Panc1 (cell line): ENCODE data around the gene S100A10. TPM values are rescaled to one million over a fixed set of nuclear protein-coding genes. Genes with fewer than 3 reads are reported as not detected.

Experiments used
- ATAC-seq: fragments of 200-7000 bp; cut with Tn5 transposase; 2 replicates; pipeline ENCODE4 v1.9.1; 2020; ENCODE audit warnings: mild to moderate bottlenecking, moderate library complexity
- BruUV-seq: library from RNA; stranded (reverse); fragments of 400-500 nt; replicated peaks from 2 replicates; lab custom pipeline; 2021; lab: Mats Ljungman, UMichigan
- CTCF ChIA-PET: fragments of 300-600 bp; sonication (Branson Sonifier 250); formaldehyde crosslinking; loops from one replicate; lab custom pipeline; 2022; ENCODE audit warnings: antibody characterized with exemption; lab: Charles Lee
- POLR2A ChIA-PET: fragments of 300-600 bp; sonication (Branson Sonifier 250); formaldehyde crosslinking; loops from one replicate; lab custom pipeline; 2022; ENCODE audit warnings: antibody characterized with exemption; lab: Charles Lee
- DNase-seq: peaks from one replicate; pipeline ENCODE4 v3.0.0-alpha.2; 2010; ENCODE audit warnings: low read depth, low spot score
- H3K27ac ChIP-seq: 2 replicates; pipeline ENCODE4 v1.5.1; 2011; ENCODE audit warnings: mild to moderate bottlenecking, low read length, inconsistent platforms
- H3K27me3 ChIP-seq: fragments of 200-500 bp; sonication (Bioruptor generic); 2 replicates; pipeline ENCODE4 v1.6.0; 2014; ENCODE audit warnings: low read length, inconsistent platforms; ENCODE audit not compliant: control insufficient read depth, insufficient read depth
- H3K36me3 ChIP-seq: fragments of 200-500 bp; sonication (Bioruptor generic); 2 replicates; pipeline ENCODE4 v1.5.1; 2014; ENCODE audit warnings: inconsistent platforms, mild to moderate bottlenecking, low read length, moderate library complexity; ENCODE audit not compliant: control insufficient read depth, insufficient read depth
- H3K4me1 ChIP-seq: 2 replicates; pipeline ENCODE4 v1.5.1; 2011; ENCODE audit warnings: inconsistent platforms, mild to moderate bottlenecking, low read length, moderate library complexity; ENCODE audit not compliant: control insufficient read depth, insufficient read depth
- H3K4me3 ChIP-seq, 2 experiments: 2 replicates each; pipeline ENCODE4 v1.5.1; 2011 to 2012; ENCODE audit warnings: low read depth in 2 of 2, low read length in 2 of 2, mild to moderate bottlenecking in 2 of 2, inconsistent platforms in 1 of 2, moderate library complexity in 1 of 2
- H3K9me3 ChIP-seq: fragments of 200-500 bp; sonication (Bioruptor generic); 2 replicates; pipeline ENCODE4 v1.5.1; 2014; ENCODE audit warnings: low read depth, mild to moderate bottlenecking, inconsistent platforms, low read length, moderate library complexity; ENCODE audit not compliant: control insufficient read depth, insufficient read depth
- CTCF ChIP-seq: fragments of 450-650 bp; IDR thresholded peaks from 2 replicates; pipeline ENCODE4 v1.5.1; 2017; ENCODE audit warnings: mild to moderate bottlenecking
- TCF7L2 ChIP-seq: IDR thresholded peaks from 2 replicates; pipeline ENCODE4 v1.6.1; 2011; ENCODE audit warnings: mild to moderate bottlenecking, low read depth, low read length, inconsistent platforms
- in situ Hi-C: cut with HindIII; loops from 2 replicates; pipeline ENCODE4 v1.10.0; 2016; ENCODE audit warnings: low sequenced_read_pairs, low pct_unique_long_range_greater_than_20kb
- intact Hi-C: fragments of 100-400 bp; cut with micrococcal nuclease; formaldehyde crosslinking; loops from one replicate; pipeline ENCODE4 v1.10.0; 2022; ENCODE audit not compliant: unreplicated experiment
- total RNA-seq: library from RNA; stranded (reverse); gene quantifications from one replicate; pipeline ENCODE4 v1.2.1, GENCODE V29; 2021; ENCODE audit not compliant: unreplicated experiment

Gene S100A10
- total RNA-seq, 1 experiment from 2014 or later, result 1,621 TPM

GRCh38 chr1:151934048-151934493 is 59.6 kb downstream of the S100A10 start:
- Histone ChIP-seq H3K27me3 (no peaks in the 10 kb centered on the region), H3K4me3 (no peak overlapping the region), H3K36me3 (no peaks in the 10 kb centered on the region), H3K9me3 (no peaks in the 10 kb centered on the region), H3K27ac (peak overlapping the region; percentile 81), H3K4me1 (peaks cover 32% of the 10 kb centered on the region)
- BruUV-seq, result no TSS peak
- intact Hi-C loops (loop anchor here (1.0 to 10.0 kb wide), 4 partner anchors 33 to 251 kb away; no protein-coding TSS in a partner anchor), in situ Hi-C loops (no loop called here)
- ATAC-seq (peak; percentile 94), DNase-seq (no peak)
- POLR2A ChIA-PET, result interaction anchor here (0.6 to 1.8 kb wide), 2 partner anchors 59 to 115 kb away, joined by 5 to 18 read pairs; partner anchors contain the start of gene S100A10
- CTCF ChIA-PET, result interaction anchor here (0.9 to 4.7 kb wide), 2 partner anchors 67 to 69 kb away, joined by 5 to 35 read pairs; no protein-coding TSS in a partner anchor
- TF ChIP-seq TCF7L2 (no peak), CTCF (peak; percentile 94)

Other genes starting within 250 kb of the S100A10 start
- gene MRPL9, start 230.4 kb downstream of the S100A10 start, total RNA-seq, result 98.3 TPM
- 33.6 TPM for gene TDRKH, start 203.4 kb downstream of the S100A10 start, total RNA-seq
- gene LINGO4, start 188.4 kb downstream of the S100A10 start, total RNA-seq, result not detected
- gene RORC, start 162.1 kb downstream of the S100A10 start, total RNA-seq, result not detected
- gene C2CD4D, start 154.0 kb downstream of the S100A10 start, total RNA-seq, result 1.2 TPM
- not detected for gene THEM5, start 140.1 kb downstream of the S100A10 start, total RNA-seq
- 21.8 TPM for gene THEM4, start 84.3 kb downstream of the S100A10 start, total RNA-seq
- gene S100A11, start 43.1 kb upstream of the S100A10 start, total RNA-seq, result 474 TPM
- gene TCHHL1, start 95.2 kb upstream of the S100A10 start, total RNA-seq, result not detected
- 0.28 TPM for gene TCHH, start 121.6 kb upstream of the S100A10 start, total RNA-seq
- gene RPTN, start 165.4 kb upstream of the S100A10 start, total RNA-seq, result not detected
- not detected for gene HRNR, start 230.3 kb upstream of the S100A10 start, total RNA-seq